GM21737 (cell line): ENCODE results near the gene METAP1.
"Not testable (repeated sequence)": the region's sequence is repeated elsewhere in the genome, so short reads cannot be mapped to it uniquely, and the experiment has no call there.

Experiments
- ATAC-seq: cut with Tn5 transposase; IDR thresholded peaks from one replicate; pipeline ENCODE4 v1.9.1; 2021; ENCODE audit warnings: mild to moderate bottlenecking, moderate library complexity; ENCODE audit not compliant: unreplicated experiment

Gene METAP1

DNA sequence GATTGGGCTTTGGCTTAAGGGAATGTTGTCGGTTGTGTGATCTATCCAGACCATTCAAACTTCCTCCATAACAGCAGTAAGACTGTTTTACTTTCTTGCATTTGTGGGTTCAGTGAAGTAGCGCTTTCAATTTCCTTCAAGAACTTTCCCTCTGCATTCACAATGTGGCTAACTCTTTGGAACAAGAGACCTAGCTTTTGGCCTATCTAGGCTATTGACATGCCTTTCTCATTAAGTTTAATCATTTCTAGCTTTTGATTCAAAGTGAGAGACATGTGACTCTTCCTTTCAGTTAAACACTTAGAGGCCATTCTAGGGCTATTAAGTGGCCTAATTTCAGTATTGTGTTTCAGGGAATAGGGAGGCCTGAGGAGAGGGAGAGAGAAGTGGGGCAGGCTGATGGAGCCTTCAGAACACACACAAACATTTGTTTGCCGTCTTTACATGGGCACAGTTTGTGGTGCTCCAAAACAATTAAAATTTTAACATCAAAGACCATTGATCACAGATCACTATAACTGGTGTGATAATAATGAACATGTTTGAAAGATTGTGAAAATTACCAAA is 59.0 kb downstream of the METAP1 start:
- no peak for ATAC-seq

DNA sequence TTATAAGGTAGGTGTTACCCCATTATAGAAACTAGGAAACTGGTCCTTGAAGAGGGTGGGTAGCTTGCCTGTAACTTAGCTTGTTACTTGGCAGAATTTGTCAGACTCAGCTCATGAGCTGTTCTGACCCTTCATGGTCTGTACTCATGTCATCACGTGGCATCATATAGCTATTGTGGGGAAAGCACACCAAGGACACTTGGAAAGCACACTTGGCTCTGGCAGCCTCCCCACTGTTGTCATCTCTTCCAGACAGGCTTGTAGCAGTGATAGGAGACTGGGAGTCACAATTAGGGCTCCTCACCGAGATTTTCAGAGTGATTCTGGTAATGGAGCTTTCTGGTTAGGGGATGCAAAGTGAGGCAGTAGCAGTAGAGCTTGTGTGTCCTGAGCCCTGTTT is 62.7 kb downstream of the METAP1 start:
- ATAC-seq, result no peak

DNA sequence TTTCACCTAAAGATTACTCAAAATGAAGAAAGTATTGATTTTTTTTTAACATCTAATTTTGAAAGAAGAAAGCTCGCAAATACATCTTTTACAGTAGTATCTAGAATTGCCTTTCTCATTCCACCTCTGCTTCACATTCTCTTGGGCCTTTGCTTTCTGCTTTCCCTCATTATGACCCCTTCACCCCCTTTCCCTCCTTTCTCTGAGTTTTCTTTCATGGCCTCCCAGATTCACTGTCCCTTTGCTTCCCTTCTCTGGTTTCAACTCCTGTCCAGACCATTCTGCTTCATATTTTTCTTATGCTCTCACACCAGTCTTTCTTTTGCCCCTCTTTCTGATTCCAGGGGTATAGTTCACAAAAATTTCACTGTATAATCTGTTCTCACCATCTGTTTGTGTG is 64.0 kb downstream of the METAP1 start:
- ATAC-seq, result no peak

DNA sequence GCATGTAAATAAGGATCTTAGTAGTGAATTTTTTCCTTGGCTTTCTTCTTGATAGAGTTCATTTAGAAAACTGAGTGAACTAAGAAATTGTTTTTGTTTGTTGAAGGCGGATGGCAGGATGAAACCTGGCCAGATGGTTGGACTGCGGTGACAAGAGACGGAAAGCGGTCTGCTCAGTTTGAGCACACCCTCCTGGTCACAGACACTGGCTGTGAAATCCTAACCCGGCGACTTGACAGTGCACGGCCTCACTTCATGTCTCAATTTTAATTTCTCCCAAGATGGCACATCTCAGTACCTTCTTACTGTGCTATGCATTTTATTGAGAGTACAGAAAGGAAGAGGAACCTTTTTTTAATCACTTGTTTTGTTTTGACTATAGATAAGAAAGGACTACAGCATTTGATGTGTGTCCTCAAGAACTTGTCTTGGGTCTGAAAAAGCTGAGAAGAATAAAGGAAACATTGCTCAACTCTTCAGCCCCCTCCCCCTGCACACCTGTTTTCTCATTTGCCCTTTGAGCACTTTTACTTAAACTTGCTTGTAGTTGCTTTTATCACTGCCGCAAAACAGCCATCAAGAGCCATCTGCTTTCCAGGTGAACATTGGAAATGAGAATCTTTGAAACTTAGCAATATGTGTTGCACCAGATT is 65.7 kb downstream of the METAP1 start:
- ATAC-seq, result no peak

DNA sequence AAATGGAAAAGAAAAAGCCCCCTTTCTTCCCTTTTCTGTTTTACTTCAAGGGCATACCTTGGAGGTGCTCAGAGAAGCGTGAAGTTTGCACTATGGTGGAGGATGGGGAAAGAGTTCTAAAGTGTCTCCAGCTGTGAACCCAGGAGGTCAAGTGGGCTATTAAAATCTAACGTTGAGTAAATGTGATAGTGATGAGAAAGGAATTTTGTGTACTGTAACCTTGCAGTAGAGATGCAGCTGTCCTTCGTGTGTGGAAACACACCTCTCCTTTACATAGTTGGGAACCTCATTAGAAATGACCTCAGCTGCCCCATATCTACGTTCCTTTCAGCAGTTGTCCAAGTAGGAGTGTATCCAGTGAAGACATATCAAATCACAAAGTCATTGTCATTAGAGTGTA is 66.6 kb downstream of the METAP1 start:
- no peak for ATAC-seq

DNA sequence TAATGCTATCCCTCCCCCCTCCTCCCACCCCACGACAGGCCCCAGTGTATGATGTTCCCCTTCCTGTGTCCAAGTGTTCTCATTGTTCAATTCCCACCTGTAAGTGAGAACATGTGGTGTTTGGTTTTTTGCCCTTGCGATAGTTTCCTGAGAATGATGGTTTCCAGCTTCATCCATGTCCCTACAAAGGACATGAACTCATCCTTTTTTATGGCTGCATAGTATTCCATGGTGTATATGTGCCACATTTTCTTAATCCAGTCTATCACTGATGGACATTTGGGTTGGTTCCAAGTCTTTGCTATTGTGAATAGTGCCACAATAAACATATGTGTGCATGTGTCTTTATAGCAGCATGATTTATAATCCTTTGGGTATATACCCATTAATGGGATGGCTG is 70.0 kb downstream of the METAP1 start:
- not testable (repeated sequence) for ATAC-seq

DNA sequence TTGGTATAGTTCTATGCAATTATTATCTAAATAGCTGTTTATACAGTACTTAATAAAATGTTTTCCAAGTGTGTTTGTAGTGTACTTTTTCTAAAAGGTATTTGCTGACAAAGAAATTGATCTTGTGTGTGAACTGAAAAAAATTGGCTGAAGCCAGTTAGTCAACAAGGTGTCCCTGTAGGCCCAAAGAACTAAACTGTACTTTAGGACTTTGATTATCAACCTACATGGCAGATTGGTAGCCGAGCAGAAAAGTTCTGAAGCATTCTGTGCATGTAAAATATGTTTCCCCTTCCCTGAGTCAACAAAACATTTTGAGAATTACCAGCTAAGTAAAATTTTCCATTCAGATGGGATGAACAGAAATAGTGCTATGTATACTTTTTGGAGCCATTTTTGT is 72.1 kb downstream of the METAP1 start:
- no peak for ATAC-seq

DNA sequence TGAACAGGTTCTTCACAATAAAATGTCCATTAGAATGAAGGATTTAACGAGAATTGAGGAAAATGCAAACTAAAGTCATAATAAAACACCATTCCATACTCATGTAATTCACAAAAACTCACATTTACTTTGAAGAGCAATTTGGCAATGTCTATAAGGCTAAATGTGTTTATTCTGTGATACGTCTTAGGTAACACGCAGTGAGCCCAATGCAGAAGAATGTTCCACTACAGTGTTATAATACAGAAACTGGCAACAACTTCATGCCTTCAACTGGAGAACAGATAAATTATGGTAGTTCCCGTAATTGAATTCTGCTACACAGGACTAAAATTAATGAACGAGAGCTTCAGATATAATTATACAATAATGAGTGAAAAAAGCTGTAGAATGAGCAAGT is 75.6 kb downstream of the METAP1 start:
- no peak for ATAC-seq

DNA sequence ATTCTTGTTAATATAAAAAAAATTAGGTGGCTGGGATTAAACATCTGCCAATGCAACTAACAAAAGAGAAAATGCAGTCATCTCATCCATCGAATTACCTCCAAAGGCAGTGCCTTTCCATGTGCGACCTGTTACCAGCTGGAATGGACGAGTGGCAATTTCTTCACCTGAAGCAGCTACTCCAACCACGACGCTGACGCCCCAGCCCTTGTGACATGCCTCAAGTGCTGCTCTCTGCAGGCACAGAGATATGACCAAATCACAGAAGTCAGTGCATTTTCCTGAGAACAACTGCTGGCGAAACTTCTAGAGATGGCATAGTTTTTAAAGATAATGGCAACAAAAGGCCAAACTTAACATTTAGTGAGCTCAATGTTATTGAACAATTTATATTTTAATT is 79.3 kb downstream of the METAP1 start:
- ATAC-seq, result no peak

DNA sequence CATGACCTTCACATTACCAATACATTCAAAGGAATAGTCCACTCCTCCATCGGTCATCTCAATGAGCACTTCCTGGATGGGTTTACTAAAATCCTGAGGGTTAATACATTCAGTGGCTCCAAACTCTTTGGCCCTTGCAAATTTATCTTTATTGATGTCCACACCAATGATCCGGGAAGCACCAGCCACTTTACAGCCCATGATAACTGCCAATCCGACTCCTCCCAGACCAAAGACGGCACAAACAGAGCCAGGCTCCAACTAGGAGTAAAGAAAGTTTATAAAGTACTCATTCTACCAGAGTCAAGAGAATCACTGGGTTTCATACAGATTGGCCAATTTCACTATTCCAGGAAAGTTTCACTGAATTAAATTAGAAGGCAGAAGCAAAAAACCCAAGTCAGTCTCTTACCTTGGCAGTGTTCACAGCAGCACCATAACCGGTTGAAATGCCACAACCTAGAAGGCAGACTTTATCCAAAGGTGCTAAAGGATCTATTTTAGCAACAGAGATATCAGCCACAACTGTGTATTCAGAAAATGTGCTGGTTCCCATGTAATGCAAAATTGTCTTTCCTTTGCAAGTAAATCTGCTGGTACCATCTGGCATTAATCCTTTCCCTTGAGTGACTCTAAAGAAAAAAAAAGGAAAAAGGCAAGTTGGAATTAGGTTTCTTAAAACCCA is 80.9 kb downstream of the METAP1 start:
- no peak for ATAC-seq

DNA sequence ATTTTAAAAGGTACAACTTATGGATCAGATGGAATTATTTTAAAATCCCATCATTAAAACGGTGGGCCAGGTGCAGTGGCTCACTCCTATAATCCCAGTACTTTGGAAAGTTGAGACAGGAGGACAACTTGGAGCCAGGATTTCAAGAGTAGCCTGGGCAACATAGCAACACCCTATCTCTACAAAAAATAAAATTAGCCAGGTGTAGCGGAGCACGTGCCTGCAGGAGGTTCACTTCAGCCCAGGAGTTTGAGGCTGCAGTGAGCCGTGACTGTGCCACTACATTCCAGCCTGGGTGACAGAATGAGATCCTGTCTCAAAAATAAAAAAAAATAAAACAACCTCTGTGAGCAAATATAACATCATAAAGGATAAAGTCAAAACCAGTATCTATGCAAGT is 81.7 kb downstream of the METAP1 start:
- ATAC-seq, result no peak

DNA sequence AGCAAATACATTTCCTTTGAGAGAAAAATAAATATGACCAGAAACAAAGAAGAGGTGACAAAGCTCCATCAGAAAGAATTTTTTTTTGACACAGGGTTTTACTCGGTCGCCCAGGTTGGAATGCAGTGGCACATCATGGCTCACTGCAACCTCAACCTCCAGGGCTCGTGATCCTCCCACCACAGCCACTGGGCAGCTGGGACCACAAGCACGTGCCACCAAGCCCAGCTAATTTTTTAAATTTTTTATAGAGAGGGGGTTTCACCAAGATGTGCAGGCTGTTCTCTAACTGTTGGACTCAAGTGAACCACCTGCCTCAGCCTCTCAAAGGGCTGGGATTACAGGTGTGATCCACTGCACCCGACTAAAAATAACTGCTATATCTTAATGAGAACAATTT is 82.8 kb downstream of the METAP1 start:
- ATAC-seq, result no peak

DNA sequence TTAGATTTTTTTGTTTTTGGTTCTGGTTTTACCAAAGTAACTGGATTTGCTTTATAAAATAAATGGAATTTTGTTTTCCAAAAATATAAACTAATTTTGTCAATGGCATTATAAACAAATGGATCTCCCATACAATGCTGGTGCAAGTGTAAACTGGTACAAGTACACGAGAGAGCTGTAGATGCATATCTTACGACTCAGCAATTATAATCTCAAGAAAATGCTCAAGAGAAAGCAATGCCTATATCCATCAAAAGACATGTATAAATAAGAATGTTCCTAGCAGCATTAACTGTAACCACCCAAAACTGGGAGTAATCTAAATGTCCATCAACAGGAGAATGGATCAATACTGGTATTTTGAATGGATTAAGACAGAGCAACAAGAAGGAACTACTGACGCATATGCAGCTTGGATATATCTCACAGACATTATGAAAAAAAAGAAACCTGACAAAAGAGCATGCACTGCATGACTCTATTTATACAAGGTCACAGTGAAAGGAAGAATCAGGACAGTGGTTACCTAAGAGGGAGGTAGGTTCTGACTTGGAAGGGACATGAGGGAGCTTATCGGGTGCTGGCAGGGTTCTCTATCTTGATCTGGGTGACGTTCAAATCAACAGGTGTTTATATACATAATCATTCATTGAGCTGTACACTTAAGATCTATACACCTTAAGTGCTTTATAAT is 83.6 kb downstream of the METAP1 start:
- ATAC-seq, result no peak

DNA sequence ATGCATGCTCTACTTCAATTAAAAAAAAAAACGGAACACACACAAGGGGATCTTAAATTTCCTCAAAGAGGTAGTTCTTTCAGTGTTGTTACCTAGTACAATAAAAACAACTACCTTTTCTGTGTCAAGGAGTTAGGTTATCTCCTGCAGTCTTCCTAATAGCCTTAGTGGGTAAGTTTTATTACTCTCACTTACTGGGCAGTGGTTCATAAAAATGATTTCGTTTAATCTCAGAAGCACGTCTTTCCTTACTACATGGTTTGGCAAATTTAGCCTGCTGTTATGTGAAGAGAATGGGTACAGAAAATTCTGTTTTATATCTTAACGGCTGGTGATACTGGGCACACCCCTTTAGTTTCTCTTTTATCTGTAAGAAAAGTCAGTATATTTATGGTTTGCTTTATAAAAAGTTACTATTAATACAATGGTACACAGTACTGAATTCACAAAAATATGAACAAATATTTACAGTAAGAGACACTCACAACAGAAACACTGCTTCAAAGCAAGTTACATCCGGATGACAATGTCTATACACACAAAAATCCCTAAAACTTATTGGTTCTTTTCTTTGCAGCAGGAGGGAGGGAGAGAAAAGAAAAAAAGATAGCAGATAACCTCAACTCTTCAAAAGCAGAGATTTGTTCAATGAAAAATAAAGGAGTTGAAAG is 84.2 kb downstream of the METAP1 start:
- no peak for ATAC-seq

DNA sequence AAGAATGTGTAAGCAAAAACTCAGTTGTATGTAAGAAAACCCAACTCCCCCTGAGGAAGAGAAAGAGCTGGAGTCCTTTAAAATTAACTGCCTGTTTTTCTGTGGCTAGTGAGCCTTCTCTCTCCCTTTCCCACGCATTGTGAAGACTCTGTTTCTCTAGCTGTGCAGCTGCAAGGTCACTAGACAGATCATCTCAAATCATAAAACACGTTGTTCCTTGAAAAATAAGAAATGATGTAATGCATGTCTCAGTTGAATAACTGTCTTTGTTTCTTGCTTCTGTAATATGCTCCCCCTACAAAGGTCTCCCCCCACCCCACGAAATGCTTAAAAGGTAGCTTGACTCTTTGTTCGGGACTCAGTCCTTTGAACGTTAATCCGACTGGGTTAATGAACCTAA is 85.3 kb downstream of the METAP1 start:
- not testable (repeated sequence) for ATAC-seq

DNA sequence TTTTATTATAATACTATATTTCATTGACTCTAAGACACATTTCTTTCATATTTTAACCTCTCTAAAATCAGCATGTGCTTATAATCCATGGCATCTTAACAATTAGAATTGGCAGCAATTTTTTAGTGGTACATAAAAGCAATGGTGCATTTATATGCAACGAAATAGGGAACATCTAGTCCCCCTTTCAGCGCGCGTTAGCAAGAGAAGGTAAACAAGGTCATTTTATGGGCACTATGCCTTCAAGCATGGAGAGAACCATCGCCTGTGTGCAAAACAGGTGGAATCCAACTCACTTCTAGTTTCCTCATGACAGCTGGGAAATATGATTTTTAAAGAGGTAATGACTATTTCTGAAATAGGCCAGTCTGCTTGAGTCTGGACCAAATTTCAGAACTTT is 86.7 kb downstream of the METAP1 start:
- no peak for ATAC-seq

DNA sequence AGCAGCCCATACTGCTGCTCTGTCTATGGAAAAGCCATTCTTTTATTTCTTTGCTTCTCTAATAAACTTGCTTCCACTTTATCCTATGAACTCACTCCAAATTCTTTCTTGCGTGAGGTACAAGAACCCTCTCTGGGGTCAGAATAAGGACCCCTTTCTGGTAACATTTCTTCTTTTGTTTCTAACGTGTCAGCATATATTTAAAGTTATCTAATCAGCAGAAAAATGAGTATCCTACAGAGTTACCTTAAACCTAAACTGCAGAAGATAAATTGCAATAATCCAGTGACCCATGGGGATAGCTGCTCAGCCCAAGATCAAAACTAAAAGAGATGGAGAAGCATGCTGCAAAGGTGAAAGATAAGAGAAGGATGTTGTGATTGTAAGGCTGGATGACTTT is 89.1 kb downstream of the METAP1 start:
- no peak for ATAC-seq

DNA sequence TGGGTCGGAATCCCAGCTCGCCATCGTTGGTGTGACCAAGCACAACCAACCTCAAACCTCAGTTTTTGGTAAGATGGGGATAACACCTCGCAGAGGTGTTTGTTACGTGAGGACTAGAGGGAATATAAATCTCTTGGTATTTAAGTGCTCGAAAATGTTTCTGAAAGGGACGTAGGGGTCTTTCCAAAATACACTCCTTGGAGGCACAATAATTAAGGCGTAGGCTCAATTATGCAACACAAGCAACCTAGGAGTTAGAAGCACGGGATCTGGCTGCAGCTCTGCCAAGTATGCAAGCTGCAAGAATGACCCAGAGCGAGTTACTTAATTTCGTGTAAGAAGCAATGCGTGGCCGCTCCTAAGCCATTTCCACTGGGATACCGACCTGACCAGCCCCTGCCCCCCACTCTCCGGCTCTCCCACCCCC is 92.5 kb downstream of the METAP1 start:
- peak; percentile 22 for ATAC-seq

DNA sequence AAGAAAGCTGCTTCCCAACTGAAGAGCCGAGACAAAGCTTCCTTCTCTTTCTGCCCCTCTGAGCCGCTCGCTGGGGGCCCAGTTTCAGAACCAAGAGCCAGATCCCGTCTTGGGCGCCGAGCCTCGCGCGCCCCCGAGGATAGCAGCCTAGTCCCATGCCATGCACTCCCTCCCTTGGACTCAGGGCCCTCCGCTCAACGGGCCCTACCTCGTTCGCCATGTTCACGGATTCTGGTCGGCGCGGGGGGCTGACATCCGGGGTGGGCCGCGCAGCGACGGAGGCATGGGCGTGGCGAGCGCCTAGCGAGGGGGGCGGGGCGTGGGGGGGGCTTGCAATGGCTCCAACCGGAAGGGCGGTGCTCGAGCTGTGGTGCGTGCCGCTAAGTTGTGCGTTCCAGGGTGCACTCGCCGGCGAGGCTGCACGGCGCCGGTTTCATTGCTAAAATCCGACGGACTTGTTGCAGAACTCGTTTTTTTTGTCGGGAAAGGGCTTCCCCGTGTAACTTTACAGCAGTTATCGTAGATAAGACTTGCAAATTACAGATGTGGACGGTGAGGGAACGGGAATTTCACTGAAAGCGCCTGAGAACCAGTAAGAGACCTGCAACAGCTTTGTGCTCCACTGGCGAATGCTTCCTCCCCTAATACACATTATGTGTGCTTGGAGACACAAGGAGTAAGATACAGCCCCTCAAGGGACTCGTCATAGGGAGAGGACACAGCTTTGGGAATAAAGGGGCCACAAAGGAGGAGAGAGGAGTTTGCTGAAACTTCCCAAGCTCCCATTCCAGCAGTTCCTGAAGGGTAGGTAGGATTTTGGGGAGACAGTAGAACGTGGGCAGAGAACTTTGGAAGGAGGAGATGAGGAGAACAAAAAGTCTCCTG is 93.2 kb downstream of the METAP1 start, which contains the start of gene ADH5:
TSS of gene ADH5 (minus strand) at position 308 of the 885 bp plus-strand sequence. CDS start at position 220, 88 bp downstream.
- ATAC-seq, result peak; percentile 95
